Measurements from ENCODE around the gene SIRT1. TPM values are rescaled to one million over a fixed set of nuclear protein-coding genes. Genes with fewer than 3 reads are reported as not detected.

The SIRT1 gene
- total and polyA plus RNA-seq, 10 of the 15 experiments (the other 5 are each of a cell fraction or from before 2014, with no cell fraction given) = 3.6 to 14.2 (median 10.2) TPM

- no peak for TF ChIP-seq CUX1 (IDR thresholded peaks at IDR 0.05; ENCODE audit: insufficient replicate concordance, low read depth, low read length)
- TF ChIP-seq, protein P1, sequence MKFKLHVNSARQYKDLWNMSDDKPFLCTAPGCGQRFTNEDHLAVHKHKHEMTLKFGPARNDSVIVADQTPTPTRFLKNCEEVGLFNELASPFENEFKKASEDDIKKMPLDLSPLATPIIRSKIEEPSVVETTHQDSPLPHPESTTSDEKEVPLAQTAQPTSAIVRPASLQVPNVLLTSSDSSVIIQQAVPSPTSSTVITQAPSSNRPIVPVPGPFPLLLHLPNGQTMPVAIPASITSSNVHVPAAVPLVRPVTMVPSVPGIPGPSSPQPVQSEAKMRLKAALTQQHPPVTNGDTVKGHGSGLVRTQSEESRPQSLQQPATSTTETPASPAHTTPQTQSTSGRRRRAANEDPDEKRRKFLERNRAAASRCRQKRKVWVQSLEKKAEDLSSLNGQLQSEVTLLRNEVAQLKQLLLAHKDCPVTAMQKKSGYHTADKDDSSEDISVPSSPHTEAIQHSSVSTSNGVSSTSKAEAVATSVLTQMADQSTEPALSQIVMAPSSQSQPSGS (IDR thresholded peaks at IDR 0.05; ENCODE audit: low read length) = no peak
- no peak for TF ChIP-seq ZNF207 (IDR thresholded peaks at IDR 0.05; ENCODE audit: borderline replicate concordance)
- TF ChIP-seq KDM1A (IDR thresholded peaks at IDR 0.05; ENCODE audit: borderline replicate concordance) = no peak
- TF ChIP-seq, protein P2, sequence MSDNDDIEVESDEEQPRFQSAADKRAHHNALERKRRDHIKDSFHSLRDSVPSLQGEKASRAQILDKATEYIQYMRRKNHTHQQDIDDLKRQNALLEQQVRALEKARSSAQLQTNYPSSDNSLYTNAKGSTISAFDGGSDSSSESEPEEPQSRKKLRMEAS (IDR thresholded peaks at IDR 0.05; ENCODE audit: low read depth, low read length) = no peak
- TF ChIP-seq PAX5 (IDR thresholded peaks at IDR 0.05; ENCODE audit: borderline replicate concordance, low read depth, low read length) = no peak
- TF ChIP-seq NR2F1 (conservative IDR thresholded peaks at IDR 0.05) = no peak
These were observed 33.3 kb upstream of the SIRT1 start (continued) for GRCh38 chr10:67851186-67851585.
